LNCAP (cell line): ENCODE data around the gene HS6ST1.

Experiments used
- TF ChIP-seq, protein P1 (sequence below): fragments of 450-650 bp; IDR thresholded peaks from 2 replicates; pipeline ENCODE4 v1.5.1; 2017; ENCODE audit warnings: mild to moderate bottlenecking

Gene HS6ST1

DNA sequence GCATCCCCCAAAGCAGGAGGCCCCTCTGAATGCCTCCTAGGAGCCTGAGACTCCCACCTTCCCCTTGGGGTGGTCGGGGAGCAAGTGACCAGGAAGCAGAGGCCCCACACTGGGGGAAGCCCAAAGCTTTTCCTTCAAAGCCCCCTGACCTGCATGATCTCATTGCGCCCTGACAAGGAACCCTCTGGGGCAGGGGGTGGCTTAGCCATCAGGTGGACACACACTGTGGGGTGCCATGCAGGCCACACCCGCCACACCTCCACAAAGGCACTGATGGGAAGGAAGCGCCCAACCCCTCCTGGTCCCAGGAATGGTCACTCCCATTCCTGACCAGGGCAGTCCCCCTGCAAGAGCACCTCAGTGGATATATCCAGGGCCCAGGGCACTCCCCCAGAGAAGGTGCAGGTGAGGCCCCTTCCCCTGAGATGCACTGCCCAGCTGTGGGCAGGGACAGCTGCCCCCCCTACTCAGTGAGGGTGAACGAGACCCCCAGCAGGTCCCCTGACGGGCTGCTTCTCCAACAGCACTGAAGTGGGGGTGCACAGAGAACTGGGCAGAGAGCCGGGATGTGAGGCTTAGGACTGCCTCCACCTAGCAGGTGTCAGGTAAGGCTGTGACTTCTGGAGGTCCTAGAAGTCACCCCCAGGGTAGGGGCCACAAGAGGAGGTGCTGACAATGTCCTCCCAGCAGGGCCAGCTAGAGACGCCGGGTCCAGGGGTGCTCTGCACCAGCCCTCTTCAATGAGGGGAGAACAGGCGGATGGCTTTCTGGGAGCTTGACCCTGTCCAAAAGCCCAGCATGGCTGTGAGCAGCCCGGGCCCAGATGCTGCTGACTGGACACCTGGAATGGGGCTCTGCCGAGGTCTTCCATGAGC is 31.5 kb downstream of the HS6ST1 start:
- TF ChIP-seq, protein P1, sequence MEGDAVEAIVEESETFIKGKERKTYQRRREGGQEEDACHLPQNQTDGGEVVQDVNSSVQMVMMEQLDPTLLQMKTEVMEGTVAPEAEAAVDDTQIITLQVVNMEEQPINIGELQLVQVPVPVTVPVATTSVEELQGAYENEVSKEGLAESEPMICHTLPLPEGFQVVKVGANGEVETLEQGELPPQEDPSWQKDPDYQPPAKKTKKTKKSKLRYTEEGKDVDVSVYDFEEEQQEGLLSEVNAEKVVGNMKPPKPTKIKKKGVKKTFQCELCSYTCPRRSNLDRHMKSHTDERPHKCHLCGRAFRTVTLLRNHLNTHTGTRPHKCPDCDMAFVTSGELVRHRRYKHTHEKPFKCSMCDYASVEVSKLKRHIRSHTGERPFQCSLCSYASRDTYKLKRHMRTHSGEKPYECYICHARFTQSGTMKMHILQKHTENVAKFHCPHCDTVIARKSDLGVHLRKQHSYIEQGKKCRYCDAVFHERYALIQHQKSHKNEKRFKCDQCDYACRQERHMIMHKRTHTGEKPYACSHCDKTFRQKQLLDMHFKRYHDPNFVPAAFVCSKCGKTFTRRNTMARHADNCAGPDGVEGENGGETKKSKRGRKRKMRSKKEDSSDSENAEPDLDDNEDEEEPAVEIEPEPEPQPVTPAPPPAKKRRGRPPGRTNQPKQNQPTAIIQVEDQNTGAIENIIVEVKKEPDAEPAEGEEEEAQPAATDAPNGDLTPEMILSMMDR: no peak

GRCh38 chr2:128286011-128286721 is 32.5 kb downstream of the HS6ST1 start:
- TF ChIP-seq, protein P1: no peak

DNA sequence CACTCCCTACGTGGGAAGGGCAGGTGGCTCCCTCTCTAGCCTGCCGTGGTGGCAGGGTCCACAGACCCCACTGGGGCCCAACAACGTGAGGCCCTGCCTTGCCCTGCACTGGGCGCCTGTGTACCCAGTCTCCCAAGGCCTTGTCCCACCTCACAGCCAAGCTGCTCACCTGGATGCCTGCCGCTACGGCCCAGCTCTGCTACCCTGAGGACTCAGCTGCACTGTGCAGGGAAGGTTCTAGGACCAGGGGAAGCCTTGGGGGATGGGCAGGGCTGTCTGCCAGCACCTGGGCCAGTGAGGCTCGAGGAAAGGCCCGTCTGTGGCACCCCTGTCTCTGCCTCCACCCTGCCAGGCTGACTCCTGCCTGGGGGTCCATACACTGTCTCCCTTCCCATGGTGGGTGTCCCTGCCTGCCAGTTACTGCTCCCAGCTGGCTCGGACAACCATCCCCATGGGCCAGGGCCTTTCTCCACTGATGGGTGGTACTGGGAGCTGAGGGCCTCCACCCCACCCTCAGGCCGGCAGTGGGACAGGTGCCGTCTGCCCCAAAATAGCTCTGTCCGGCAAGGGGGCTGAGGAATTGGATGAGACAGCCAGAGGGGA is 33.2 kb downstream of the HS6ST1 start:
- TF ChIP-seq, protein P1: no peak

- TF ChIP-seq, protein P1: no peak
Measured at GRCh38 chr2:128284841-128285240, 33.8 kb downstream of the HS6ST1 start.

DNA sequence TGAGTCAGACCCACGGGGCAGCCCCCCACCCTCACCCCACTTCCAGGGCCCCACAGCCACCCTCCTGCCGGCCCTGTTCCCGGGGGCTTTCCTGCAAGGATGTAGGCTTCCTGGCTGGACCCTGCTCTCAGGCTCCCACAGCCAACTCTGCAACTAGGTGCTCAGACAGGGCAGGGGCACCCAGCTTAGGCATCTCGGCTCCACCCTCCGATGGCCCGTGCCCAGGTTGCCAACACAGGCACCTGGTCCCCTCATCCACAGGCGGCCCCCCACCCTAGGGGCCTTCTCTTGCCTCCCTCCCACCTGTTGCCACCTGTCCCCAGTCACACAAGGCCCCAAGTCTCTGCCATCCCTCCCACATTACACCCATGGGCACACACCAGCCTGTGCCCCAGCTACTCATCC is 34.6 kb downstream of the HS6ST1 start:
- TF ChIP-seq, protein P1: no peak

GRCh38 chr2:128282976-128283810 is 35.5 kb downstream of the HS6ST1 start:
- TF ChIP-seq, protein P1: no peak
